IPS-15b (cell line): ENCODE data around the gene ST6GALNAC3.
"Not testable (repeated sequence)": the region's sequence is repeated elsewhere in the genome, so short reads cannot be mapped to it uniquely, and the experiment has no call there.

Source experiments
- H3K27me3 ChIP-seq: one replicate; pipeline ENCODE4 v1.6.1; 2013; ENCODE audit warnings: low read length; ENCODE audit not compliant: control insufficient read depth, insufficient read depth
- H3K36me3 ChIP-seq: one replicate; pipeline ENCODE4 v1.6.1; 2013; ENCODE audit warnings: low read length; ENCODE audit not compliant: control insufficient read depth, insufficient read depth
- H3K4me1 ChIP-seq: one replicate; pipeline ENCODE4 v1.6.1; 2013; ENCODE audit warnings: mild to moderate bottlenecking, low read length; ENCODE audit not compliant: control insufficient read depth, insufficient read depth
- H3K4me3 ChIP-seq: one replicate; pipeline ENCODE4 v1.5.1; 2013; ENCODE audit warnings: low read depth, low read length
- H3K9ac ChIP-seq: one replicate; pipeline ENCODE4 v1.6.1; 2013; ENCODE audit warnings: low read depth, mild to moderate bottlenecking, low read length
- H3K9me3 ChIP-seq: one replicate; pipeline ENCODE4 v1.6.1; 2013; ENCODE audit warnings: mild to moderate bottlenecking, low read length; ENCODE audit not compliant: control insufficient read depth, insufficient read depth

The ST6GALNAC3 gene

DNA sequence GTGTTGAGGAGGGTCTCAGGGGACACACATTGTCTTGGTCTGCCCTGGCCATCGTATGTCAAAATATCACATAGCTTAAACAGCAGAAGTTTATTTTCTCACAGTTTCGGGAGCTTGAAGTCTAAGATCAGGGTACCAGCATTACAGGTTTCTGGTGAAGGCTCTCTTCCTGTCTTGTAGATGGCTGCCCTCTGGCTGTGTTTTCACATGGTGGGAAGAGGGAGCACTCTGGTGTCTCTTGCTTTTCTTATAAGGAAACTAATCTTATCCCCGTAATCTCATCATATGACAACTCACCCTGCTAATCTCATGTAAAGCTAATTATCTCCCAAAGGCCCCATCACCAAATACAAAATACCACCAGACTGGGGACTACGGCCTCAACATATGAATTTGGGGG lies 545.8 kb downstream of the ST6GALNAC3 start:
- Histone ChIP-seq H3K4me1 (no peaks in the 10 kb centered on the region), H3K36me3 (no peaks in the 10 kb centered on the region), H3K27me3 (no peaks in the 10 kb centered on the region), H3K9ac (no peak overlapping the region), H3K9me3 (no peaks in the 10 kb centered on the region), H3K4me3 (no peak overlapping the region)

DNA sequence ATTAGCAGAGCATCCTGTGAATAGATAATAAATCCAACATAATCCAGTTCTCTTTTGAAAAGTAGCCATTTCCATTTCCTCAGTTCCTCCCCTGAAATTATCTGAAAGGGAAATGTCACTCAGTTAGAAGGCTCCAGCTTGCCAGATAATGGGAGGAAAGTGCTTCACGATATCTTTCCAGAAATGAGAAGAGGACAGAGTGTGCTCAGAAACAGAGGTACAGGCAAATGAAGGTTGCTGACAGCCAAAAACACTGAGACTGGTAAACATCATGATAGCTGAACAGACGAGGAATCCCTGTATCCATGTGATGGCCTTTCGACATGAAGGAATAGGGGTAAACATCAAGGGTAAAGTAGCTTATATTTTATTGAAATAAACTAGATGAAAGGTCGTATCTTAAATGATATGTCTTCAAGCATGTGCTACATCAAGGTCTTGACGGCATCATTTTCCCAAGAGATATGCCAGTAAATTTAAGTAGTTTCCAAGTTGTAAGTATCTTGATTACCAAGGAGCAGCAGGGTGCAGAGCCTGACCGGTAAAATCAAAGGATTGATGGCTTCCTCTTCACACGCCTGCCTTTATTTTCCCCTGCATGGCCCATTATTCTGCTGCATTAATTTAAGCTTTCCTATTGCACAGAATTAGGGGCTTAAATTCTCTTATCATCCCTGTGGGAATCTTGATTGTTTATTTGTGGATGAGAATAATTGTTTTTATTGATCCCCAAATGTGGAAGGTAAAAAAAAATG lies 548.4 kb downstream of the ST6GALNAC3 start:
- no peaks in the 10 kb centered on the region for H3K36me3 ChIP-seq
- H3K9me3 ChIP-seq, result no peaks in the 10 kb centered on the region
- no peaks in the 10 kb centered on the region for H3K4me1 ChIP-seq
- H3K9ac ChIP-seq, result no peak overlapping the region
- H3K27me3 ChIP-seq, result no peaks in the 10 kb centered on the region
- H3K4me3 ChIP-seq, result no peak overlapping the region

DNA sequence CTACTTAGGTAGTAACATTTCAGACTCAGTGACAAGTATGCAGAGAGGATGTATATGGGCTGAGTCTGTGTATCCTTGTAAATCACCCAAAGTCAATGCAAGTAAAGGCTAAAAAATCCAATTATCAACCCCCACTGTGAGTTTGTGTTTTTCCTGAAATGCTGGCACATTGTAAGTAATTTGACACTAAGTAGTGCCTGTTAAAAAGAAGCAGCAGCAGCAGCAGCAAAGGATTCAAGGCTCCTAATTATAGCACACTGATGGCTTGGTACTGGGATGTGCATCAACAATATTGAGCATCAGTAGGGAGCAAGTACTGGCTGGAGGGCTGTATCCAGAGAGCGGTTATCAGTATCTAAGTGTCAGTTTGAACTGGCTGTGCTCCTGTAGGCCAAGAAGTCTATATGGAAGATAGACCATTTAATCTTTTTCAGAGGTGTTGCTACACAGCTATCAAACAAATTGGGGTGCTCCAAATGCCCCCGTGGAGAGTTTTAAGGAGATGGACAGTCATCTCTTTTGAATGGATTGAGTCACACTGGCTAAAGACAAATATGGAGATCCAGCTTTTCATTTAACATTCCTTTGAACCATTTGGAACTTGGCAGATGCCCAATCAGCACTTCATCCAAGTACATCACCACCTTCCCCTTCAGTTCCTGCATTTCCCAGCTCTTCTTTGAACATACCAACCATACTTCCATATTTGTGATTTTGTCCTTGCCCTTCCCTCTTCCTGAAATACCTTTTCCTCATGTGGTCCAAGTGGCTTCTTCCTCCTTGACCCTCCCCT lies 551.5 kb downstream of the ST6GALNAC3 start:
- no peak overlapping the region for H3K9ac ChIP-seq
- H3K4me3 ChIP-seq, result no peak overlapping the region
- no peaks in the 10 kb centered on the region for H3K36me3 ChIP-seq
- no peaks in the 10 kb centered on the region for H3K9me3 ChIP-seq
- H3K4me1 ChIP-seq, result no peaks in the 10 kb centered on the region
- no peaks in the 10 kb centered on the region for H3K27me3 ChIP-seq

DNA sequence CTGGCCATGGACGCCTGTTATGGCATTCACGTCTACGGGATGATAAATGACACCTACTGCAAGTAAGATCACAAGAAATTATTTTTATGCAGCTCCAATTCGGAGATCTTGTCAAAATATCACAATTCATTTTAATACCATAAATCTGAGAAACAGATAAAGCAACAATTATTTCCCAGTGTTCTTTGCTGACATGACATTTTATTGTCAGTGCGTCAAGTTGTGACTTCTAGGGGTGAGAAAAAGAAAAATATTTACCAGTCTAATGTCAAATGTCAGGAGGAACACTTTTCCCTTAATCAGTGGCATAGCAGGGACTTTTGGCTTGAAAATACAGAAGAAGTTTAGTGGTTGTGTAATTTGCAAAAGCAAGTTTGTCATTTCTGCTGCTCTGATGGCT lies 553.0 kb downstream of the ST6GALNAC3 start:
- Histone ChIP-seq H3K9ac (no peak overlapping the region), H3K4me1 (no peaks in the 10 kb centered on the region), H3K4me3 (no peak overlapping the region), H3K9me3 (no peaks in the 10 kb centered on the region), H3K36me3 (no peaks in the 10 kb centered on the region), H3K27me3 (no peaks in the 10 kb centered on the region)

DNA sequence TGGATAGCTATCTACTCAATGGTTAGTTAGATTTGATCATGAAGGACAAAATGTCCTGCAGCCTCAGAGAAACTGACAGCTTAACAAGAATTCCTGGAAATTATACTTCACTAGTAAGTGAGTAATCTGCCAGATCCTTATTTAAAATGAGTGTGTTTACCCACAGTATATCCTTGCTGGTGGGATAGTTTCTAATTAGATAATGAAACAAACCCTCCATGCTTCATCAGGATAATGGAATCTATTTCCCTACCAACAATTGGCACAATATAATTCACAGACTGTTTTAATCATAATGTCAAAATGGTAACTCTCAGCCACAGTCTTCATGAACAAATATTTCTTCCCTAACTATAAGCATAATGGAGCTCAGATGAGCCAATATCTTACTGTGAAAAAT lies 553.4 kb downstream of the ST6GALNAC3 start:
- Histone ChIP-seq H3K9me3 (no peaks in the 10 kb centered on the region), H3K4me1 (no peaks in the 10 kb centered on the region), H3K9ac (no peak overlapping the region), H3K27me3 (no peaks in the 10 kb centered on the region), H3K36me3 (no peaks in the 10 kb centered on the region), H3K4me3 (no peak overlapping the region)

DNA sequence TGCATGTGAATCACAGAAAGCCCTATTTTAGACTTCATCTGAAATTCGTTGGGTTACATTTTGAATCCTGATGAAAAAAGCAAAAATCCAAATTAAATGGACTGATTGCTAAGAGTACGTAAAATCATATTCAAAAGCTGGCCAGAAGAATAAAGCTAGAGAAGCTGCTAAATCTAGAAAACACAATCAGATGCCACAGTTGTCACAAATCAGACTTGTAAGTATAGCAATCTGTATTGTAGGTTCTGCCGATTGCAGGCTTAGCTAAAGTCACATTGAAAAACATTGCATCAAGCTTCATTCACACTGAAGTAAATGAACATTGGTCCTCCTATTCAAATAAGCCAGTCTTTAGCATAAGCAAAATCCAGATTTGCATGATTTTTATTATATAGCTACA lies 557.6 kb downstream of the ST6GALNAC3 start:
- Histone ChIP-seq H3K4me3 (no peak overlapping the region), H3K9me3 (no peaks in the 10 kb centered on the region), H3K9ac (no peak overlapping the region), H3K4me1 (no peaks in the 10 kb centered on the region), H3K27me3 (no peaks in the 10 kb centered on the region), H3K36me3 (no peaks in the 10 kb centered on the region)

DNA sequence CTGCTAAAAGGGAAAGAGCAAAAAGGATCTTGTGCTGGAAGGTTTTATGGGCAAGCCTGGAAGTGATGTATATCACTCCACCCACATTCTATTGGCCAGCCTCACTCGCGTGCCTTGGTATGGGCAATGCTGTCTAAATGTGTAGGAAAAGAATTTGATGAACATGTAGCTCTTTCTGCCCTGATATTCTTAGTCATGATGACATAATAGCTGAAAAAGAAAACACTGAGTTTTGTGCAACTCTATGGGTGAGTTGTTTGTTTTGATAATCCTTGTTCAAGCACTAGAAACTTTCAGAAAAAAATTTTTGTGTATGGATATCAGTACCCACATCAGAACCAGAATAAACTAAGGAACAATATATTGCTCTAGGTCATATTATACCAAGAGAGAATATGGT lies 561.2 kb downstream of the ST6GALNAC3 start:
- no peaks in the 10 kb centered on the region for H3K36me3 ChIP-seq
- H3K4me1 ChIP-seq, result no peaks in the 10 kb centered on the region
- H3K9ac ChIP-seq, result no peak overlapping the region
- no peaks in the 10 kb centered on the region for H3K27me3 ChIP-seq
- no peaks in the 10 kb centered on the region for H3K9me3 ChIP-seq
- no peak overlapping the region for H3K4me3 ChIP-seq

DNA sequence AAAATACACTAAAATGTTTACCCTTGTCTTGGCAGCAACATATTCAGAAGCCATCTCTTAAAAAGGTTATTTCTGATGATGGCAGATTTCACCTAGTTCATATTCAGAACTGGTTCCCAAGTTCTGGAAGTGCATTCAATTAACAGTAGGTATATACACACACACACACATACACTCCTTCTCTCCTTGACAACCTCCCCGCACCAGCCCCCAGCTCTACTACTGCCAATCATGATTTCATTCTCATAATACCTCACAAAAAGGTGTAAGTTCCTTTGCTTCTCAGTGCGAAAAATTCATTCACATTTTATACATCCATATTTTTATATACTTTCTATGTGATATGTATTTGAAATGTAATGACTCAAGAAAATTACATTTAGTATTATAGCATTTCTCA lies 564.6 kb downstream of the ST6GALNAC3 start:
- no peaks in the 10 kb centered on the region for H3K9me3 ChIP-seq
- no peak overlapping the region for H3K4me3 ChIP-seq
- no peaks in the 10 kb centered on the region for H3K4me1 ChIP-seq
- no peak overlapping the region for H3K9ac ChIP-seq
- H3K27me3 ChIP-seq, result no peaks in the 10 kb centered on the region
- no peaks in the 10 kb centered on the region for H3K36me3 ChIP-seq

GRCh38 chr1:76640092-76640491 lies 565.5 kb downstream of the ST6GALNAC3 start:
- H3K9me3 ChIP-seq, result no peaks in the 10 kb centered on the region
- no peak overlapping the region for H3K9ac ChIP-seq
- H3K4me3 ChIP-seq, result no peak overlapping the region
- H3K36me3 ChIP-seq, result no peaks in the 10 kb centered on the region
- no peaks in the 10 kb centered on the region for H3K4me1 ChIP-seq
- no peaks in the 10 kb centered on the region for H3K27me3 ChIP-seq

GRCh38 chr1:76640723-76641122 lies 566.2 kb downstream of the ST6GALNAC3 start:
- H3K9ac ChIP-seq, result no peak overlapping the region
- H3K4me3 ChIP-seq, result no peak overlapping the region
- H3K9me3 ChIP-seq, result no peaks in the 10 kb centered on the region
- no peaks in the 10 kb centered on the region for H3K4me1 ChIP-seq
- H3K36me3 ChIP-seq, result no peaks in the 10 kb centered on the region
- H3K27me3 ChIP-seq, result no peaks in the 10 kb centered on the region

GRCh38 chr1:76644139-76644538 lies 569.6 kb downstream of the ST6GALNAC3 start:
- H3K27me3 ChIP-seq, result no peaks in the 10 kb centered on the region
- H3K9me3 ChIP-seq, result no peaks in the 10 kb centered on the region
- no peak overlapping the region for H3K4me3 ChIP-seq
- H3K36me3 ChIP-seq, result no peaks in the 10 kb centered on the region
- no peaks in the 10 kb centered on the region for H3K4me1 ChIP-seq
- no peak overlapping the region for H3K9ac ChIP-seq

- H3K4me1 ChIP-seq, H3K9ac ChIP-seq, H3K4me3 ChIP-seq, H3K36me3 ChIP-seq, H3K27me3 ChIP-seq, H3K9me3 ChIP-seq: not testable (repeated sequence)
Observed at GRCh38 chr1:76652860-76653259, 578.3 kb downstream of the ST6GALNAC3 start.
